Gastroesophageal sphincter (tissue), 4 donors: ENCODE results near the gene NAP1L1. TPM values are rescaled to one million over a fixed set of nuclear protein-coding genes. Genes with fewer than 3 reads are reported as not detected.

Experiments used
- ATAC-seq: fragments of 150-250 bp; one replicate; pipeline ENCODE4 v1.9.1; 2016; ENCODE audit warnings: mild to moderate bottlenecking, moderate library complexity
- H3K27ac ChIP-seq, 4 donors: fragments of 200-600 bp; sonication (generic) in 3 of 4; 1 replicate in 3 of 4; 2 replicates in 1 of 4; pipeline ENCODE4 v1.5.1; 2016 to 2019
- H3K27me3 ChIP-seq: fragments of 200-600 bp; sonication (generic); one replicate; pipeline ENCODE4 v1.5.1; 2019
- H3K36me3 ChIP-seq, 2 donors: fragments of 200-600 bp; sonication (generic); one replicate each; pipeline ENCODE4 v1.5.1; 2019; ENCODE audit warnings: control low read depth in 1 of 2
- H3K4me1 ChIP-seq, 3 donors: fragments of 200-600 bp; sonication (generic); 1 replicate in 2 of 3; 2 replicates in 1 of 3; pipeline ENCODE4 v1.5.1; 2016 to 2019; ENCODE audit warnings: control low read depth in 2 of 3
- H3K4me3 ChIP-seq, 2 donors: fragments of 200-600 bp; sonication (generic); one replicate each; pipeline ENCODE4 v1.5.1; 2019; ENCODE audit warnings: mild to moderate bottlenecking in 1 of 2, moderate library complexity in 1 of 2
- H3K9me3 ChIP-seq, 3 donors: fragments of 200-600 bp; sonication (generic); one replicate each; pipeline ENCODE4 v1.5.1; 2017 to 2019; ENCODE audit warnings: control low read depth in 2 of 3
- EP300 ChIP-seq: sonication (generic); formaldehyde crosslinking; IDR thresholded peaks from one replicate; pipeline ENCODE4 v1.6.1; 2017; ENCODE audit warnings: antibody characterized with exemption, mild to moderate bottlenecking
- POLR2A ChIP-seq, 2 donors: fragments of 450-650 bp; IDR thresholded peaks; one replicate each; pipeline ENCODE4 v1.6.1; 2017; ENCODE audit warnings: antibody characterized with exemption in 2 of 2, mild to moderate bottlenecking in 2 of 2, moderate library complexity in 1 of 2
- POLR2AphosphoS5 ChIP-seq: sonication (generic); formaldehyde crosslinking; IDR thresholded peaks from one replicate; pipeline ENCODE4 v1.6.1; 2017; ENCODE audit warnings: antibody characterized with exemption
- WGBS, 2 donors: methylation state at CpG; one replicate each; pipeline ENCODE4 v1.1.5; 2018; ENCODE audit warnings: low coverage in 1 of 2; 5-methylcytosine and 5-hydroxymethylcytosine counted together
- total RNA-seq, 4 donors: library from RNA; depleted of rRNA; stranded (reverse); fragments of >200 nt; gene quantifications; one replicate each; pipeline ENCODE4 v1.1.0, GENCODE V29; 2016
- TF ChIP-seq, protein P1 (sequence below), 4 experiments: fragments of 200-600 bp in 2 of 4; fragments of 450-650 bp in 2 of 4; sonication (generic) in 1 of 4; IDR thresholded peaks; one replicate each; pipeline ENCODE4 v1.5.1; 2017 to 2019; ENCODE audit warnings: antibody characterized with exemption in 4 of 4, mild to moderate bottlenecking in 2 of 4, moderate library complexity in 2 of 4

The NAP1L1 gene
- total RNA-seq, 4 donors from 2014 or later = 329 to 486 (median 395) TPM

GRCh38 chr12:76010732-76011458 is 73.6 kb downstream of the NAP1L1 start:
- TF ChIP-seq POLR2AphosphoS5 (no peak), POLR2A (IDR thresholded peaks at IDR 0.05) (no peak), EP300 (no peak)
- TF ChIP-seq, protein P1, sequence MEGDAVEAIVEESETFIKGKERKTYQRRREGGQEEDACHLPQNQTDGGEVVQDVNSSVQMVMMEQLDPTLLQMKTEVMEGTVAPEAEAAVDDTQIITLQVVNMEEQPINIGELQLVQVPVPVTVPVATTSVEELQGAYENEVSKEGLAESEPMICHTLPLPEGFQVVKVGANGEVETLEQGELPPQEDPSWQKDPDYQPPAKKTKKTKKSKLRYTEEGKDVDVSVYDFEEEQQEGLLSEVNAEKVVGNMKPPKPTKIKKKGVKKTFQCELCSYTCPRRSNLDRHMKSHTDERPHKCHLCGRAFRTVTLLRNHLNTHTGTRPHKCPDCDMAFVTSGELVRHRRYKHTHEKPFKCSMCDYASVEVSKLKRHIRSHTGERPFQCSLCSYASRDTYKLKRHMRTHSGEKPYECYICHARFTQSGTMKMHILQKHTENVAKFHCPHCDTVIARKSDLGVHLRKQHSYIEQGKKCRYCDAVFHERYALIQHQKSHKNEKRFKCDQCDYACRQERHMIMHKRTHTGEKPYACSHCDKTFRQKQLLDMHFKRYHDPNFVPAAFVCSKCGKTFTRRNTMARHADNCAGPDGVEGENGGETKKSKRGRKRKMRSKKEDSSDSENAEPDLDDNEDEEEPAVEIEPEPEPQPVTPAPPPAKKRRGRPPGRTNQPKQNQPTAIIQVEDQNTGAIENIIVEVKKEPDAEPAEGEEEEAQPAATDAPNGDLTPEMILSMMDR (IDR thresholded peaks at IDR 0.05) = no peak
- Histone ChIP-seq H3K4me3 (no peak overlapping the region), H3K9me3 (no peaks in the 10 kb centered on the region), H3K27me3 (no peaks in the 10 kb centered on the region), H3K4me1 (no peaks in the 10 kb centered on the region), H3K27ac (peak overlapping the region in 1 of 4 donors; percentile 12), H3K36me3 (no peaks in the 10 kb centered on the region)
- ATAC-seq = no peak
- 69 to 82% methylated on average over 3 to 5 of the region's 6 CpGs for WGBS, 2 donors

GRCh38 chr12:76008428-76008827 is 76.1 kb downstream of the NAP1L1 start:
- WGBS, 2 donors = 92 to 93% methylated on average over 2 to 3 of the region's 3 CpGs
- no peak overlapping the region for H3K4me3 ChIP-seq
- H3K36me3 ChIP-seq = no peaks in the 10 kb centered on the region
- no peaks in the 10 kb centered on the region for H3K27me3 ChIP-seq
- ATAC-seq = no peak
- TF ChIP-seq EP300 = no peak
- TF ChIP-seq, protein P1 (IDR thresholded peaks at IDR 0.05) = no peak
- TF ChIP-seq POLR2AphosphoS5 = no peak
- no peak for TF ChIP-seq POLR2A (IDR thresholded peaks at IDR 0.05)
- no peak overlapping the region for H3K27ac ChIP-seq
- no peaks in the 10 kb centered on the region for H3K9me3 ChIP-seq
- H3K4me1 ChIP-seq = no peaks in the 10 kb centered on the region

DNA sequence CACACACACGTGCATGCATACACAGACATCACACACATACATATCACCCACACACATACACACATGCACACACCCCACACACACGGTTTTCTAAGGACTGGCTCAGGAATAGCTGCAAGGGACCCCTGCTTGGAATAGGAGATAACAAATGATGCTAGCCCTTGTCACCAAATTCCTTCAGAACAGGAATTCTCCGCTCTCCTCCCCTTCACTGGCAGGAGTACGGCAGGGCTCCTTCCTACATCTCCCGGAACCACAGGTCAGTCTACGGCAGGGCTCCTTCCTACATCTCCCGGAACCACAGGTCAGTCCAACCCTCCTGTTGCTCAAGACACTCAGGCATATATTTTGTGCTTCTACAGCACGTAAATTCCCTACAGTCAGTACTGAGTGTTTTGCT is 76.8 kb downstream of the NAP1L1 start:
- TF ChIP-seq POLR2A (IDR thresholded peaks at IDR 0.05) (no peak), EP300 (no peak), POLR2AphosphoS5 (no peak)
- TF ChIP-seq, protein P1 (IDR thresholded peaks at IDR 0.05) = no peak
- Histone ChIP-seq H3K9me3 (no peaks in the 10 kb centered on the region), H3K4me1 (no peaks in the 10 kb centered on the region), H3K27ac (no peak overlapping the region), H3K27me3 (no peaks in the 10 kb centered on the region), H3K36me3 (no peaks in the 10 kb centered on the region), H3K4me3 (no peak overlapping the region)
- no peak for ATAC-seq
- WGBS, 2 donors = 74 to 85% methylated on average over 6 to 8 of the region's 8 CpGs

DNA sequence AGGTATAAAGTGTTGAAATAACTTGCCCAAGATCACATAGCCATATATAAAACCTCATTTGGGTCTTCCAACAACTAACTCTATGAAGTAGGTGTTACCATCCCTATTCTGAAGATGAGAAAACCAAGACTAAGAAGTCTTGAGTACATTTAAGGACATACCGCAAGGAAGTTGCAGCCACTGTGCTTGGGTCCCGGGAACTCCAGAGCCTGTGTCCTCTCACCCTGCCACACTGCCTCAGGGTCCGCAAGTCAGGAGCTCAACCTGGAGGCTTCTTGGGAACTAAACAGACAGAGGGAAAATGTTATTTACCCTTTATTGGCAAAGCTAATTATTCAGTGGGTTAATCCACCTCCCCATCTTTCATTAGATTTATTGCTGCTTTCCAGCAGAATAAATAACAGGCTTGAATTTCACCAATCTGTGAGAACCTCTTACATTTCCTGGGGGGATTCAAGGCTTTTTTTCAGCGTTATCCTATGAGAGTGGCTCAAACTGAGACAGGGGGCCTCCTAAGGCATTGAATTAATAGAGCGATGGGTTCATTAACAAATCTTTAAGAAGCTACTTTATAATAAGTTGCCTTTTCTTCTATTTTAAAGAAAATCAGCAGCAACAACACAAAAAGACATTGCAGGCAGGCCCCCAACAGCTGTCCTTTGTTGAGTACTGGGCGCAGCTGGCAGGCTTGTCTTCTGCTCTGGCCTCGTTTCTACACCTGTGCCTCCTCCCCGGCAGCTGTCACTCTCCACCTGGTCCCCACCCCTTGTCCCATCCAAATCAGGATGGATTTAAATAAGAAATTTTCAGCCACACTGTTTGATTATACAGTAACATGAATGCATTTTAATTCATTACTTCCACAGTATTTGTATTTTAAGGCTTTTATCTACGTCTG is 78.2 kb downstream of the NAP1L1 start:
- ATAC-seq = no peak
- no peak overlapping the region for H3K27ac ChIP-seq
- H3K9me3 ChIP-seq = no peaks in the 10 kb centered on the region
- no peaks in the 10 kb centered on the region for H3K36me3 ChIP-seq
- H3K4me1 ChIP-seq = no peaks in the 10 kb centered on the region
- no peak overlapping the region for H3K4me3 ChIP-seq
- TF ChIP-seq POLR2AphosphoS5 = no peak
- no peak for TF ChIP-seq POLR2A (IDR thresholded peaks at IDR 0.05)
- TF ChIP-seq, protein P1 (IDR thresholded peaks at IDR 0.05) = no peak
- TF ChIP-seq EP300 = no peak
- no peaks in the 10 kb centered on the region for H3K27me3 ChIP-seq
- WGBS, 2 donors = 88 to 92% methylated on average over 9 of the region's 9 CpGs

DNA sequence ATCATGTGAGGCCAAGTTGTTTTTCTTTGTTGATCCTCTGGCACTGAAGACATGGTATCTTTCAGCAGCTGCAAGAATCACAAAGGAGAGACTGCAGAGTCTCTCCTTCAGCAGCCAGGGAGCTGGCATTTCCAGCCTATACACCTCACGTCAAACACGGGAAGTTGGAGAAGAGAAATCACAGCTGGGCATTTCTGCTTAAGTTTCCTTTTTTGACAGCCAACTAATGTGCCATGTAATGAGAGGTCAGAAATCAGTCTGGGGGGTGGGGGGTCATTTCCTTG is 81.2 kb downstream of the NAP1L1 start:
- no peak for TF ChIP-seq POLR2A (IDR thresholded peaks at IDR 0.05)
- no peak for TF ChIP-seq EP300
- no peak for TF ChIP-seq POLR2AphosphoS5
- TF ChIP-seq, protein P1 (IDR thresholded peaks at IDR 0.05) = no peak
- 52 to 76% methylated on average over 2 of the region's 2 CpGs for WGBS, 2 donors
- Histone ChIP-seq H3K9me3 (no peaks in the 10 kb centered on the region), H3K36me3 (no peaks in the 10 kb centered on the region), H3K27ac (no peak overlapping the region), H3K27me3 (no peaks in the 10 kb centered on the region), H3K4me3 (no peak overlapping the region), H3K4me1 (no peaks in the 10 kb centered on the region)
- ATAC-seq = no peak
